SU-DHL-6 (cell line): ENCODE data around the gene SNRNP200.
A peak's percentile ranks its signal among the peaks of the same experiment; 100 is the strongest.

Source experiments
- H2AFZ ChIP-seq: fragments of 200-600 bp; sonication (generic); 2 replicates; pipeline ENCODE4 v1.6.1; 2014; ENCODE audit warnings: low read depth, mild to moderate bottlenecking, moderate library complexity, mixed read lengths, antibody characterized with exemption, low read length; ENCODE audit not compliant: severe bottlenecking
- H3F3A ChIP-seq: fragments of 200-600 bp; shearing (Covaris generic); 2 replicates; pipeline ENCODE4 v1.6.0; 2016; ENCODE audit warnings: antibody characterized with exemption, mild to moderate bottlenecking; ENCODE audit not compliant: insufficient read depth
- H3K27ac ChIP-seq: fragments of 200-600 bp; sonication (generic); 2 replicates; pipeline ENCODE4 v1.5.1; 2016; ENCODE audit warnings: low read depth, mild to moderate bottlenecking, low read length, moderate library complexity, mixed read lengths
- H3K27me3 ChIP-seq: fragments of 200-600 bp; sonication (generic), shearing (Covaris generic); 2 replicates; pipeline ENCODE4 v1.6.0; 2014; ENCODE audit warnings: mild to moderate bottlenecking, low read length
- H3K36me3 ChIP-seq: fragments of 200-600 bp; sonication (generic); 2 replicates; pipeline ENCODE4 v1.6.1; 2014; ENCODE audit warnings: mild to moderate bottlenecking, low read length, mixed read lengths
- H3K4me2 ChIP-seq: fragments of 300-600, 200-600 bp; shearing (Covaris generic), sonication (generic); 2 replicates; pipeline ENCODE4 v1.6.0; 2014; ENCODE audit warnings: low read length, low read depth, mild to moderate bottlenecking; ENCODE audit not compliant: poor library complexity, severe bottlenecking
- H3K4me3 ChIP-seq: fragments of 200-600 bp; sonication (generic); 2 replicates; pipeline ENCODE4 v1.5.1; 2014; ENCODE audit warnings: antibody characterized with exemption, low read length, mild to moderate bottlenecking, mixed read lengths; ENCODE audit not compliant: insufficient read depth, poor library complexity, severe bottlenecking
- H3K79me2 ChIP-seq: fragments of 200-600 bp; sonication (generic); 2 replicates; pipeline ENCODE4 v1.6.1; 2014; ENCODE audit warnings: mild to moderate bottlenecking, low read length, moderate library complexity; ENCODE audit not compliant: insufficient read depth
- H3K9ac ChIP-seq: fragments of 200-600 bp; sonication (generic); 2 replicates; pipeline ENCODE4 v1.7.0; 2014; ENCODE audit warnings: mild to moderate bottlenecking, low read length
- H3K9me2 ChIP-seq: fragments of 200-600 bp; sonication (generic); replicated peaks from 2 replicates; pipeline ENCODE4 v1.6.1; 2014; ENCODE audit warnings: low read length; ENCODE audit not compliant: insufficient read depth
- H3K9me3 ChIP-seq: fragments of 200-600 bp; sonication (generic); 2 replicates; pipeline ENCODE4 v1.6.1; 2014; ENCODE audit warnings: low read length, mixed read lengths; ENCODE audit not compliant: insufficient read depth
- H4K20me1 ChIP-seq: fragments of 200-600 bp; sonication (generic); 2 replicates; pipeline ENCODE4 v1.6.1; 2014; ENCODE audit warnings: low read depth, mild to moderate bottlenecking, antibody characterized with exemption, low read length, moderate library complexity, mixed read lengths
- EZH2phosphoT487 ChIP-seq: fragments of 200-600 bp; sonication (generic), shearing (Covaris generic); conservative IDR thresholded peaks from 2 replicates; pipeline ENCODE4 v1.6.1; 2018; ENCODE audit warnings: mild to moderate bottlenecking, antibody characterized with exemption, low read length, moderate library complexity, mixed read lengths
- TF ChIP-seq, protein P1 (sequence below): fragments of 200-600 bp; sonication (generic); IDR thresholded peaks from one replicate; pipeline ENCODE4 v1.5.1; 2017; ENCODE audit warnings: antibody characterized with exemption, mild to moderate bottlenecking, low read length, moderate library complexity; ENCODE audit not compliant: insufficient read depth, poor library complexity, severe bottlenecking

SNRNP200 gene

DNA sequence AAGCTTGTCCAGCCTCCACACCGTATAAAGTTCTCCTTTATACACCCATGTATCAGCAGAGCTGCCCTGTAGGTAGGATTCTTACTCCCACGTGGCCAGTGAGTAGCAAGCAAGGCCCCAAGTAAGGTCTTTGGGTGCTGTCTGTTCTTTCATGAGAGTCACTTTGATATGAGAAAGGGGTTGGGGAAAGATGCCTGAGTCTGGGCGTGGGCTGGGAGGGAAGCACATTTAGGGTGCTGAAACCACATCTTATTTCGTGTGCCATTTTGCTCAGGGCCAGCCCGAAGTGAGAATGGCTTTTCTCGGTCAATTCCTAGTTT lies 19.3 kb upstream of the SNRNP200 start:
- Histone ChIP-seq H4K20me1 (no peaks in the 10 kb centered on the region), H3K4me2 (peak overlapping the region; percentile 77), H3K36me3 (0 out of 2 replicates have a peak, but pooled peaks cover 3% of the 10 kb centered on the region), H3K4me3 (peak overlapping the region; percentile 94), H3K9me2 (no peaks in the 10 kb centered on the region), H3K27me3 (no peaks in the 10 kb centered on the region), H3K9ac (peak overlapping the region; percentile 81), H3K9me3 (no peaks in the 10 kb centered on the region), H3K79me2 (peaks cover 60% of the 10 kb centered on the region), H3K27ac (peak overlapping the region; percentile 69), H3F3A (peaks cover 6% of the 10 kb centered on the region), H2AFZ (peak overlapping the region; percentile 79)
- TF ChIP-seq EZH2phosphoT487 = no peak
- TF ChIP-seq, protein P1, sequence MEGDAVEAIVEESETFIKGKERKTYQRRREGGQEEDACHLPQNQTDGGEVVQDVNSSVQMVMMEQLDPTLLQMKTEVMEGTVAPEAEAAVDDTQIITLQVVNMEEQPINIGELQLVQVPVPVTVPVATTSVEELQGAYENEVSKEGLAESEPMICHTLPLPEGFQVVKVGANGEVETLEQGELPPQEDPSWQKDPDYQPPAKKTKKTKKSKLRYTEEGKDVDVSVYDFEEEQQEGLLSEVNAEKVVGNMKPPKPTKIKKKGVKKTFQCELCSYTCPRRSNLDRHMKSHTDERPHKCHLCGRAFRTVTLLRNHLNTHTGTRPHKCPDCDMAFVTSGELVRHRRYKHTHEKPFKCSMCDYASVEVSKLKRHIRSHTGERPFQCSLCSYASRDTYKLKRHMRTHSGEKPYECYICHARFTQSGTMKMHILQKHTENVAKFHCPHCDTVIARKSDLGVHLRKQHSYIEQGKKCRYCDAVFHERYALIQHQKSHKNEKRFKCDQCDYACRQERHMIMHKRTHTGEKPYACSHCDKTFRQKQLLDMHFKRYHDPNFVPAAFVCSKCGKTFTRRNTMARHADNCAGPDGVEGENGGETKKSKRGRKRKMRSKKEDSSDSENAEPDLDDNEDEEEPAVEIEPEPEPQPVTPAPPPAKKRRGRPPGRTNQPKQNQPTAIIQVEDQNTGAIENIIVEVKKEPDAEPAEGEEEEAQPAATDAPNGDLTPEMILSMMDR = no peak

DNA sequence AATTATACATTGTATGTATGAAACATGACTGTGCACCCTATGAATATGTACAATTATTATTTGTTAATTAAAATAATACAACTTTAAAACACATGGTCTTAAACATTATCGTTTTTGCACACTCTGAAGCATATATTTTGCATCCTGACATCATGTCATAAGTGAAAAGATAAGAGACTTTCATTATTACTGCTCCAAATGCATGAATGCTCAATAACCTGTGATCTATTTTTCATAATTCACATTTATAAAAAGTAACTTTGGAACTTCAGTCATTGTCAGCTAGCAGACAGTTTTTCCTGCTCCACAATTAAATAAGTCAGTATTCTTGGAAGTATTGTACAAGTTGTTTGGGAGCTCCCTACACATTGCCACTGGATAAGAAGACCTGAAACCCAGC lies 18.5 kb upstream of the SNRNP200 start:
- H3K4me3 ChIP-seq = no peak overlapping the region
- TF ChIP-seq EZH2phosphoT487 = no peak
- TF ChIP-seq, protein P1 = no peak
- H3K36me3 ChIP-seq = 0 out of 2 replicates have a peak, but pooled peaks cover 3% of the 10 kb centered on the region
- no peak overlapping the region for H3K9ac ChIP-seq
- no peak overlapping the region for H2AFZ ChIP-seq
- no peak overlapping the region for H3K4me2 ChIP-seq
- H3K79me2 ChIP-seq = peaks cover 63% of the 10 kb centered on the region
- H4K20me1 ChIP-seq = no peaks in the 10 kb centered on the region
- H3K27me3 ChIP-seq = no peaks in the 10 kb centered on the region
- peaks cover 12% of the 10 kb centered on the region for H3F3A ChIP-seq
- no peak overlapping the region for H3K27ac ChIP-seq
- H3K9me2 ChIP-seq = no peaks in the 10 kb centered on the region
- no peaks in the 10 kb centered on the region for H3K9me3 ChIP-seq

DNA sequence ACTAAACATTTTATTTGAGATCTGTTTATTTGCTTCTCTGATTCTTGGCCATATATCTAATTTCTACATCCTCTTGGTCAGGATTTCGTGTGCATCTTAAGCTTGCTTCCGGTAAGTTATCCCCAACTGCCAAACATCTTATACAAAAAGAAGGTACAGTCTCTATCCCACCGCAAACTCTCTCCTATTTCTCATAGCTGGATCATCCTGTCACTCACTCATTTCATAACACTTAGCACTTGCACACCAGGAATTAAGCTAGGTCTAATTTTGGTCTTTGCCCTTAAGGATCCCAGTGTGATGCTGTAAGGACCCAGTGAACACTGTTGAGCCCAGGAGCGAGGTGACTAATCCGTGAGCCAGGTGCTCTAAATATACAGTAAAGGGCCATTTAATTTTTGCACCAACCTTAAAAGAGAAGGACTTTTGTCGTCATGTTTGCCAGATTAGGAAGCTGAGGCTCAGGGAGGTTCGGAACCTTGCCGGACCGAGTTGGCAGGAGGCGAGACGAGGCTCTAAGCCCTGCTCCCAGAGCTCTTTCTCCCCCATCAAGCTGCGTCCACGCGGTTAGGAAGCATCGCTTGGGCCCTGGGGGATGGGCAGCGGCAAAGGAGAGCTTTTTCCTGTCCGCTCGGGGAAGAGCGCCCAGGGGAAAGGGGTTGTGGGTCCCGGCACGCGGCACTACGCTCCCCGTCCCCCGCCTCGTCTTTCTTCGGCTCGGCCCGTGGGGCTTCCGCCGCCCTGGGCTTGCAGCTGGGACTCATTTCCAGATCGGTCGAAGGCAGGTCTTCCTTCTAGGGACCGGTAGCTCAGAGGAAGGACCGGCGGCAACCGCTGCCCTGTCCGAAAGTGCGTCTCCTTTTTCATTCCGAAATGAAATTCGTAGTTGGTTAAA lies 15.6 kb upstream of the SNRNP200 start:
- H3F3A ChIP-seq = peaks cover 14% of the 10 kb centered on the region
- peak overlapping the region; percentile 66 for H3K4me3 ChIP-seq
- peak overlapping the region; percentile 75 for H3K4me2 ChIP-seq
- peaks cover 37% of the 10 kb centered on the region for H3K79me2 ChIP-seq
- peak overlapping the region; percentile 84 for H3K27ac ChIP-seq
- no peaks in the 10 kb centered on the region for H3K36me3 ChIP-seq
- no peak for TF ChIP-seq EZH2phosphoT487
- TF ChIP-seq, protein P1 = no peak
- H3K9me3 ChIP-seq = no peaks in the 10 kb centered on the region
- no peaks in the 10 kb centered on the region for H3K9me2 ChIP-seq
- H4K20me1 ChIP-seq = no peaks in the 10 kb centered on the region
- H3K27me3 ChIP-seq = no peaks in the 10 kb centered on the region
- H2AFZ ChIP-seq = peak overlapping the region; percentile 35
- peak overlapping the region; percentile 80 for H3K9ac ChIP-seq
